AG10803 (cell line): Measurements from ENCODE around the gene ENPP5.
"Not testable (repeated sequence)": the region's sequence is repeated elsewhere in the genome, so short reads cannot be mapped to it uniquely, and the experiment has no call there.

Experiments
- DNase-seq: peaks from one replicate; pipeline ENCODE4 v3.0.0; 2010; ENCODE audit warnings: low read depth
- H3K4me3 ChIP-seq: 2 replicates; pipeline ENCODE4 v1.5.1; 2011; ENCODE audit warnings: mild to moderate bottlenecking, low read length, control low read depth
- CTCF ChIP-seq: conservative IDR thresholded peaks from 2 replicates; pipeline ENCODE4 v1.5.1; 2011; ENCODE audit warnings: mild to moderate bottlenecking, low read length, control low read depth, inconsistent platforms

ENPP5 gene

GRCh38 chr6:46175976-46176375, 5.2 kb upstream of the ENPP5 start:
- DNase-seq = no peak
- H3K4me3 ChIP-seq = no peak overlapping the region
- no peak for TF ChIP-seq CTCF

DNA sequence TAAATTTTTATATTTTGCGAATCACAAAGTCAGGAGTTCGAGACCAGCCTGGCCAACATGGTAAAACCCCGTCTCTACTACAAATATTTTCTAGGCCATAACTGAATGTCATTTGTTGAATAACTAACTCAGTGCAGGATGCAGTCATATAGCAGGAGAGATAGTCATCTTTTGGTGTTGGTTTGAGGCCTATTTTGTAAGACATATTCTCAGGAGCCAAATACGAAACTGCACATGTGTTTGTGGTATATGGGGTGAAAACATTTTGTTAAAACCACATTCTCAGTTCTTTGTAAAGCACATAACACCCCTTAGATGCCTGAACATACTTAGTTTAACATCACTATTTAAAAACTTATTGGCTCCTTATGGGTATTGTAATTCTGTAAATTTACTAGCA, 4.7 kb upstream of the ENPP5 start:
- no peak overlapping the region for H3K4me3 ChIP-seq
- no peak for TF ChIP-seq CTCF
- DNase-seq = peak; percentile 62

DNA sequence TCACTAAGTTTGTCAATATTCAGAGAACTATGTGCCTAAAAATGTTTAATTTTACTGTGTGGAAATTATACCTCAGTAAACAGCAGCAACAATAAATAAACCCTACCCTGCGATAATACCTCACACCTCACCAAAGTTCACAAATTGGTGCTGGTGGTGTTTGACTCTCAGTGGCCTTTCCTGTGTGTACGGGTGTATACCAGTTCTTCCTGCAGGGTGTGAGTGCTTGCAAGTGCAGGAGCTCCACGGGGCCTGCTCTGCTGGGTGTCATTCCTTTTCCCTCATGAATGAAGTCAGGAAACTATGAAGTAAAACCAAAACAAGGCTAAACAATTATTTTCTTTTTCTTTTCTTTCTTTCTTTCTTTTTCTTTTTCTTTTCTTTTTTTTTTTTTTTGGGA, 4.1 kb upstream of the ENPP5 start:
- no peak for TF ChIP-seq CTCF
- H3K4me3 ChIP-seq = no peak overlapping the region
- DNase-seq = no peak

DNA sequence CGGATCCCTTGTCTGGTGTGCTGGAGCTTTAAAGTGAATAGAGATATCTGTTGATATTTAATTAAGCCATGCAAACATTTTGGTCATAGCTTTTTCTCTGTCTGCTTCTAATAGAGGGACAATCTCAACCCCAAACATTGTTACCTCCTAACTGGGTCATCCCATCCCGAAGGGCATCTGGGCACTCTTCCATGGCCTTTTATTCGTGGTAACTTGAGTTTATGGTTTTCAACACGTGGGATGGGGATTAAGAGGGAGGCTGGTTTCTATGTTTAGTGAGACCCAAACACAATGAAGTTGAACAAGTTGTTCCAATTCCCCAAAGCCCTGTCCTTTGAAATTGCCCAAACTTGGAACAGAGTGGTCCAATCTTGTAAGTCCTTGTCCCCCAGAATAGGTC, 1.4 kb upstream of the ENPP5 start:
- DNase-seq = no peak
- no peak for TF ChIP-seq CTCF

GRCh38 chr6:46160102-46160501, 10.7 kb downstream of the ENPP5 start:
- peak; percentile 5 for DNase-seq
- no peak for TF ChIP-seq CTCF
- no peak overlapping the region for H3K4me3 ChIP-seq

More for the DNA sequence above, 1.4 kb upstream of the ENPP5 start:
- H3K4me3 ChIP-seq = no peak overlapping the region

GRCh38 chr6:46159229-46159628, 11.6 kb downstream of the ENPP5 start:
- TF ChIP-seq CTCF = no peak
- no peak for DNase-seq
- H3K4me3 ChIP-seq = no peak overlapping the region

- H3K4me3 ChIP-seq = no peak overlapping the region
- TF ChIP-seq CTCF = no peak
- DNase-seq = no peak
These were observed 14.1 kb downstream of the ENPP5 start for GRCh38 chr6:46156701-46157100.

- not testable (repeated sequence) for H3K4me3 ChIP-seq, DNase-seq
These were observed 21.7 kb downstream of the ENPP5 start for GRCh38 chr6:46149066-46149465.
